Neural cell (in vitro differentiated cells): ENCODE results near the gene SRGAP3.

ENCODE experiments used
- CTCF ChIP-seq: fragments of 450-650 bp; IDR thresholded peaks from 2 replicates; pipeline ENCODE4 v1.5.1; 2014; ENCODE audit warnings: antibody characterized with exemption, mild to moderate bottlenecking, moderate library complexity; ENCODE audit not compliant: poor library complexity, severe bottlenecking
- EP300 ChIP-seq: fragments of 450-650 bp; conservative IDR thresholded peaks from 2 replicates; pipeline ENCODE4 v1.6.1; 2014; ENCODE audit warnings: antibody characterized with exemption, mild to moderate bottlenecking, moderate library complexity; ENCODE audit not compliant: poor library complexity, severe bottlenecking
- POLR2AphosphoS5 ChIP-seq: IDR thresholded peaks from 2 replicates; pipeline ENCODE4 v1.6.1; 2012
- RAD21 ChIP-seq: fragments of 450-650 bp; conservative IDR thresholded peaks from 2 replicates; pipeline ENCODE4 v1.6.1; 2014; ENCODE audit warnings: antibody characterized with exemption, mild to moderate bottlenecking, moderate library complexity
- SMC3 ChIP-seq: fragments of 450-650 bp; conservative IDR thresholded peaks from 2 replicates; pipeline ENCODE4 v1.6.1; 2014; ENCODE audit warnings: antibody characterized with exemption, mild to moderate bottlenecking, moderate library complexity; ENCODE audit not compliant: poor library complexity
- TAF1 ChIP-seq: IDR thresholded peaks from 2 replicates; pipeline ENCODE4 v1.6.1; 2012; ENCODE audit warnings: low read depth
- TF ChIP-seq, protein P1 (sequence below): IDR thresholded peaks from 2 replicates; pipeline ENCODE4 v1.6.1; 2012; ENCODE audit warnings: borderline replicate concordance

DNA sequence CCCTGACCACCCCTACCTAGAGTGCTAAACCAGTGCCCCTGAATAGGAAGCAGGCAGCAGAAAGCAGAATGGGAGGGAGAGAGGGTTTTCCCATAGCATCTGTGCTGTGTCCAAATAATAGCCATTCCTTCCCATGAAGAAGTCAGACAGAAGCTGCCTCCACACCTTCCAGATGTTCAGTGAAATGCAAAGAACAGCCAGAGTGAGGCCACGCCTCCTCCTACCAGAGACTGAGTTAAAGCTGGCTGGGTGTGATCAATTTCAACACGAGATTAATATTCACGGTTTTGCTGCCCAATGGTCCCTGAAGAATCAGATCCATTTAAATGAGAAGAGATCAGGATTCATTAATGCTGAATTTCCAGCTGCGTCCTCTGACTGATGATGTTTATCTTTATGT, 111.8 kb downstream of the SRGAP3 start:
- TF ChIP-seq CTCF (no peak), SMC3 (no peak), TAF1 (no peak), POLR2AphosphoS5 (no peak), EP300 (no peak), RAD21 (no peak)
- TF ChIP-seq, protein P1, sequence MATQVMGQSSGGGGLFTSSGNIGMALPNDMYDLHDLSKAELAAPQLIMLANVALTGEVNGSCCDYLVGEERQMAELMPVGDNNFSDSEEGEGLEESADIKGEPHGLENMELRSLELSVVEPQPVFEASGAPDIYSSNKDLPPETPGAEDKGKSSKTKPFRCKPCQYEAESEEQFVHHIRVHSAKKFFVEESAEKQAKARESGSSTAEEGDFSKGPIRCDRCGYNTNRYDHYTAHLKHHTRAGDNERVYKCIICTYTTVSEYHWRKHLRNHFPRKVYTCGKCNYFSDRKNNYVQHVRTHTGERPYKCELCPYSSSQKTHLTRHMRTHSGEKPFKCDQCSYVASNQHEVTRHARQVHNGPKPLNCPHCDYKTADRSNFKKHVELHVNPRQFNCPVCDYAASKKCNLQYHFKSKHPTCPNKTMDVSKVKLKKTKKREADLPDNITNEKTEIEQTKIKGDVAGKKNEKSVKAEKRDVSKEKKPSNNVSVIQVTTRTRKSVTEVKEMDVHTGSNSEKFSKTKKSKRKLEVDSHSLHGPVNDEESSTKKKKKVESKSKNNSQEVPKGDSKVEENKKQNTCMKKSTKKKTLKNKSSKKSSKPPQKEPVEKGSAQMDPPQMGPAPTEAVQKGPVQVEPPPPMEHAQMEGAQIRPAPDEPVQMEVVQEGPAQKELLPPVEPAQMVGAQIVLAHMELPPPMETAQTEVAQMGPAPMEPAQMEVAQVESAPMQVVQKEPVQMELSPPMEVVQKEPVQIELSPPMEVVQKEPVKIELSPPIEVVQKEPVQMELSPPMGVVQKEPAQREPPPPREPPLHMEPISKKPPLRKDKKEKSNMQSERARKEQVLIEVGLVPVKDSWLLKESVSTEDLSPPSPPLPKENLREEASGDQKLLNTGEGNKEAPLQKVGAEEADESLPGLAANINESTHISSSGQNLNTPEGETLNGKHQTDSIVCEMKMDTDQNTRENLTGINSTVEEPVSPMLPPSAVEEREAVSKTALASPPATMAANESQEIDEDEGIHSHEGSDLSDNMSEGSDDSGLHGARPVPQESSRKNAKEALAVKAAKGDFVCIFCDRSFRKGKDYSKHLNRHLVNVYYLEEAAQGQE, result no peak
